Neuronal stem cell (in vitro differentiated cells): ENCODE measurements around the gene ZMIZ1.

Source experiments
- DNase-seq: peaks from one replicate; pipeline ENCODE4 v3.0.0-alpha.2; 2013; ENCODE audit warnings: low spot score
- H2AFZ ChIP-seq: one replicate; pipeline ENCODE4 v1.6.1; 2013; ENCODE audit warnings: mild to moderate bottlenecking, low read length, inconsistent platforms
- H2AK5ac ChIP-seq: 2 replicates; pipeline ENCODE4 v1.6.1; 2013; ENCODE audit warnings: low read depth, mild to moderate bottlenecking, inconsistent platforms, low read length, moderate library complexity, mixed read lengths
- H2BK120ac ChIP-seq: 2 replicates; pipeline ENCODE4 v1.6.1; 2013; ENCODE audit warnings: low read depth, mild to moderate bottlenecking, inconsistent platforms, low read length, moderate library complexity, mixed read lengths
- H2BK12ac ChIP-seq: one replicate; pipeline ENCODE4 v1.6.1; 2013; ENCODE audit warnings: low read length, inconsistent platforms
- H2BK15ac ChIP-seq: 2 replicates; pipeline ENCODE4 v1.6.1; 2013; ENCODE audit warnings: mild to moderate bottlenecking, low read length, inconsistent platforms, mixed read lengths
- H2BK5ac ChIP-seq: one replicate; pipeline ENCODE4 v1.6.1; 2013; ENCODE audit warnings: inconsistent platforms, mild to moderate bottlenecking, low read length, moderate library complexity
- H3K14ac ChIP-seq: one replicate; pipeline ENCODE4 v1.6.1; 2013; ENCODE audit warnings: low read length, inconsistent platforms
- H3K18ac ChIP-seq: 2 replicates; pipeline ENCODE4 v1.6.1; 2013; ENCODE audit warnings: low read length, inconsistent platforms
- H3K23ac ChIP-seq: 2 replicates; pipeline ENCODE4 v1.6.1; 2013; ENCODE audit warnings: low read depth, mild to moderate bottlenecking, mixed read lengths, low read length, inconsistent platforms; ENCODE audit not compliant: poor library complexity
- H3K27ac ChIP-seq: replicated peaks from 3 replicates; pipeline ENCODE4 v1.5.1; 2013; ENCODE audit warnings: low read length, inconsistent platforms
- H3K27me3 ChIP-seq, 3 experiments: 2 replicates each; pipeline ENCODE4 v1.6.1; 2013; ENCODE audit warnings: low read length in 3 of 3, mild to moderate bottlenecking in 2 of 3, inconsistent platforms in 1 of 3, low read depth in 1 of 3, mixed read lengths in 1 of 3, moderate library complexity in 1 of 3; ENCODE audit not compliant: control insufficient read depth in 3 of 3, insufficient read depth in 3 of 3
- H3K36me3 ChIP-seq, 2 donors: replicated peaks in 1 of 2; 2 replicates each; pipeline ENCODE4 v1.6.1; 2013; ENCODE audit warnings: low read length in 2 of 2; ENCODE audit not compliant: control insufficient read depth in 2 of 2, insufficient read depth in 2 of 2
- H3K4ac ChIP-seq: 2 replicates; pipeline ENCODE4 v1.6.1; 2013; ENCODE audit warnings: inconsistent platforms, mild to moderate bottlenecking, low read length, moderate library complexity
- H3K4me1 ChIP-seq, 2 donors: 1 replicate in 1 of 2; 2 replicates in 1 of 2; pipeline ENCODE4 v1.6.1; 2013; ENCODE audit warnings: low read length in 2 of 2, low read depth in 1 of 2; ENCODE audit not compliant: control insufficient read depth in 2 of 2, insufficient read depth in 1 of 2
- H3K4me2 ChIP-seq: one replicate; pipeline ENCODE4 v1.6.1; 2013; ENCODE audit warnings: mild to moderate bottlenecking, low read length, inconsistent platforms; ENCODE audit not compliant: insufficient read depth, poor library complexity, severe bottlenecking
- H3K4me3 ChIP-seq, 2 donors: 2 replicates each; pipeline ENCODE4 v1.5.1; 2013; ENCODE audit warnings: low read length in 2 of 2, mild to moderate bottlenecking in 2 of 2, inconsistent platforms in 1 of 2, moderate library complexity in 1 of 2
- H3K79me1 ChIP-seq: one replicate; pipeline ENCODE4 v1.6.1; 2013; ENCODE audit warnings: low read depth, mild to moderate bottlenecking, inconsistent platforms, low read length, moderate library complexity
- H3K9ac ChIP-seq: one replicate; pipeline ENCODE4 v1.6.1; 2013; ENCODE audit warnings: mild to moderate bottlenecking, low read depth, low read length, inconsistent platforms; ENCODE audit not compliant: poor library complexity
- H3K9me3 ChIP-seq, 2 donors: replicated peaks in 1 of 2; 2 replicates each; pipeline versions ENCODE3 to v1.6.1; 2013; ENCODE audit warnings: low read length in 2 of 2, mild to moderate bottlenecking in 2 of 2, inconsistent platforms in 1 of 2, low read depth in 1 of 2, mixed read lengths in 1 of 2, moderate library complexity in 1 of 2; ENCODE audit not compliant: control insufficient read depth in 2 of 2, insufficient read depth in 1 of 2
- H4K8ac ChIP-seq: one replicate; pipeline ENCODE4 v1.6.1; 2013; ENCODE audit warnings: low read depth, mild to moderate bottlenecking, inconsistent platforms, low read length, moderate library complexity
- H4K91ac ChIP-seq: one replicate; pipeline ENCODE4 v1.6.1; 2013; ENCODE audit warnings: low read length, low read depth, mild to moderate bottlenecking, inconsistent platforms; ENCODE audit not compliant: poor library complexity
- WGBS, 2 donors: extraction: QIAGEN DNeasy Blood & Tissue Kit; methylation state at CpG; one replicate each; pipeline ENCODE4 v1.1.7; 2013; ENCODE audit warnings: missing lambda C conversion rate in 2 of 2, mixed read lengths in 1 of 2; ENCODE audit not compliant: insufficient read length in 2 of 2, insufficient replicate concordance in 1 of 2; ENCODE audit errors: extremely low coverage in 2 of 2; 5-methylcytosine and 5-hydroxymethylcytosine counted together

ZMIZ1 gene

GRCh38 chr10:79345241-79346011 is 276.7 kb downstream of the ZMIZ1 start:
- H4K8ac ChIP-seq, result no peak overlapping the region
- H2BK15ac ChIP-seq, result peak overlapping the region; percentile 76
- peak overlapping the region; percentile 1 for H2AFZ ChIP-seq
- no peak overlapping the region for H3K27ac ChIP-seq
- H3K79me1 ChIP-seq, result peaks cover 11% of the 10 kb centered on the region
- H3K9ac ChIP-seq, result no peak overlapping the region
- H3K14ac ChIP-seq, result peak overlapping the region; percentile 1
- no peak overlapping the region for H4K91ac ChIP-seq
- H3K4me3 ChIP-seq, result no peak overlapping the region
- H2BK12ac ChIP-seq, result no peak overlapping the region
- H3K18ac ChIP-seq, result peak overlapping the region; percentile 11
- peaks cover 14% of the 10 kb centered on the region in 2 donors for H3K4me1 ChIP-seq
- H3K27me3 ChIP-seq, result peaks cover 0 to 21% (median 0%) of the 10 kb centered on the region in 3 experiments
- WGBS, 2 donors, result no CpG with 5 or more reads among the region's 5 CpGs
- no peaks in the 10 kb centered on the region for H3K9me3 ChIP-seq
- H2BK120ac ChIP-seq, result no peak overlapping the region
- no peak overlapping the region for H3K4me2 ChIP-seq
- H3K4ac ChIP-seq, result no peak overlapping the region
- peak overlapping the region; percentile 42 for H2AK5ac ChIP-seq
- H3K23ac ChIP-seq, result no peak overlapping the region
- H2BK5ac ChIP-seq, result no peak overlapping the region
- H3K36me3 ChIP-seq, result peaks cover 14 to 21% of the 10 kb centered on the region in 2 donors
- no peak for DNase-seq

GRCh38 chr10:79346012-79346340 is 277.2 kb downstream of the ZMIZ1 start:
- H3K4me3 ChIP-seq, result no peak overlapping the region

GRCh38 chr10:79346388-79347225 is 277.8 kb downstream of the ZMIZ1 start:
- Histone ChIP-seq H2BK5ac (no peak overlapping the region), H3K4ac (no peak overlapping the region), H3K4me3 (peak overlapping the region in 1 of 2 donors; percentile 90), H3K36me3 (peaks cover 21 to 33% of the 10 kb centered on the region in 2 donors), H3K18ac (peak overlapping the region; percentile 79), H3K27ac (no peak overlapping the region), H3K4me2 (no peak overlapping the region), H2BK15ac (peak overlapping the region; percentile 76), H2BK12ac (no peak overlapping the region), H3K4me1 (peaks cover 14% of the 10 kb centered on the region in 2 donors), H3K9ac (peak overlapping the region; percentile 37), H2BK120ac (no peak overlapping the region), H3K14ac (no peak overlapping the region), H4K91ac (no peak overlapping the region), H3K9me3 (no peaks in the 10 kb centered on the region), H3K79me1 (peaks cover 11% of the 10 kb centered on the region), H3K23ac (no peak overlapping the region), H2AFZ (peak overlapping the region; percentile 97), H4K8ac (peak overlapping the region; percentile 44), H3K27me3 (peaks cover 0 to 15% (median 0%) of the 10 kb centered on the region in 3 experiments), H2AK5ac (peak overlapping the region; percentile 20)
- WGBS, 2 donors, result no CpG with 5 or more reads among the region's 12 CpGs
- DNase-seq, result no peak

More at GRCh38 chr10:79346012-79346340, 277.2 kb downstream of the ZMIZ1 start:
- H3K27me3 ChIP-seq, result peaks cover 0 to 15% (median 0%) of the 10 kb centered on the region in 3 experiments
- no peak overlapping the region for H3K9ac ChIP-seq
- no peak overlapping the region for H3K4me2 ChIP-seq
- peak overlapping the region; percentile 97 for H2AFZ ChIP-seq
- no peaks in the 10 kb centered on the region for H3K9me3 ChIP-seq
- H4K91ac ChIP-seq, result no peak overlapping the region
- peaks cover 14% of the 10 kb centered on the region in 2 donors for H3K4me1 ChIP-seq
- no peak overlapping the region for H2BK120ac ChIP-seq
- H3K36me3 ChIP-seq, result peaks cover 18 to 26% of the 10 kb centered on the region in 2 donors
- H2BK12ac ChIP-seq, result no peak overlapping the region
- no peak overlapping the region for H2BK5ac ChIP-seq
- H3K4ac ChIP-seq, result no peak overlapping the region
- H2BK15ac ChIP-seq, result peak overlapping the region; percentile 76
- DNase-seq, result no peak
- no peak overlapping the region for H3K27ac ChIP-seq
- H3K18ac ChIP-seq, result no peak overlapping the region
- H2AK5ac ChIP-seq, result peak overlapping the region; percentile 42
- no CpG with 5 or more reads among the region's 2 CpGs for WGBS, 2 donors
- peaks cover 11% of the 10 kb centered on the region for H3K79me1 ChIP-seq
- no peak overlapping the region for H4K8ac ChIP-seq
- H3K14ac ChIP-seq, result peak overlapping the region; percentile 1
- H3K23ac ChIP-seq, result no peak overlapping the region
